WTC11 (cell line): ENCODE measurements around the gene COA1. TPM values are rescaled to one million over a fixed set of nuclear protein-coding genes. Genes with fewer than 3 reads are reported as not detected.

Source experiments
- ATAC-seq: fragments of 200-7000 bp; cut with Tn5 transposase; 2 replicates; pipeline ENCODE4 v1.10.0; 2021; ENCODE audit warnings: mild to moderate bottlenecking, moderate library complexity
- CTCF ChIA-PET: fragments of 300-600 bp; sonication (Branson Sonifier 250); formaldehyde crosslinking; loops from one replicate; lab custom pipeline; 2021; ENCODE audit warnings: antibody characterized with exemption; lab: Charles Lee
- POLR2A ChIA-PET: fragments of 350-600 bp; sonication (Branson Sonifier 250); formaldehyde crosslinking; loops from one replicate; lab custom pipeline; 2021; ENCODE audit warnings: antibody characterized with exemption; lab: Charles Lee
- DNase-seq: peaks from one replicate; pipeline ENCODE4 v3.0.0; 2021; ENCODE audit warnings: low spot score
- H3K27ac Mint-ChIP-seq: 2 replicates; pipeline ENCODE4 v1.8.0; 2021; ENCODE audit warnings: mixed read lengths
- H3K27me3 Mint-ChIP-seq: 2 replicates; pipeline ENCODE4 v1.8.0; 2021; ENCODE audit warnings: low read depth, mild to moderate bottlenecking, moderate library complexity, mixed read lengths
- H3K36me3 Mint-ChIP-seq: 2 replicates; pipeline ENCODE4 v1.8.0; 2021; ENCODE audit warnings: mixed read lengths
- H3K4me1 Mint-ChIP-seq: 2 replicates; pipeline ENCODE4 v1.8.0; 2022; ENCODE audit warnings: mixed read lengths
- H3K4me3 Mint-ChIP-seq: 2 replicates; pipeline ENCODE4 v1.8.0; 2021; ENCODE audit warnings: mild to moderate bottlenecking, moderate library complexity, mixed read lengths
- H3K9me3 Mint-ChIP-seq: 2 replicates; pipeline ENCODE4 v1.8.0; 2021; ENCODE audit warnings: mixed read lengths
- ATF1 ChIP-seq: sonication (generic); formaldehyde crosslinking; IDR thresholded peaks from 2 replicates; pipeline ENCODE4 v1.8.1; 2023; ENCODE audit warnings: mild to moderate bottlenecking, moderate library complexity, missing genetic modification reagents
- CREB1 ChIP-seq: sonication (generic); formaldehyde crosslinking; IDR thresholded peaks from 2 replicates; pipeline ENCODE4 v1.8.0; 2023; ENCODE audit warnings: mild to moderate bottlenecking, missing genetic modification reagents
- FOXK1 ChIP-seq: sonication (generic); formaldehyde crosslinking; IDR thresholded peaks from 2 replicates; pipeline ENCODE4 v1.8.0; 2022; ENCODE audit warnings: mild to moderate bottlenecking, moderate library complexity, missing genetic modification reagents
- FOXP1 ChIP-seq: sonication (generic); formaldehyde crosslinking; IDR thresholded peaks from 2 replicates; pipeline ENCODE4 v1.8.0; 2022; ENCODE audit warnings: missing genetic modification reagents, mild to moderate bottlenecking, moderate library complexity, borderline replicate concordance
- GRHL2 ChIP-seq: fragments of 250-450 bp; sonication (Bioruptor Pico); IDR thresholded peaks from 2 replicates; pipeline ENCODE4 v1.8.0; 2022; ENCODE audit warnings: mild to moderate bottlenecking, moderate library complexity; ENCODE audit not compliant: insufficient replicate concordance, severe bottlenecking
- IRF2 ChIP-seq: sonication (generic); formaldehyde crosslinking; IDR thresholded peaks from 2 replicates; pipeline ENCODE4 v1.8.0; 2022; ENCODE audit warnings: low read depth, missing genetic modification reagents, borderline replicate concordance
- JUN ChIP-seq: sonication (generic); formaldehyde crosslinking; IDR thresholded peaks from 2 replicates; pipeline ENCODE4 v1.8.0; 2023; ENCODE audit warnings: mild to moderate bottlenecking, missing genetic modification reagents
- KAT7 ChIP-seq: sonication (generic); formaldehyde crosslinking; IDR thresholded peaks from 2 replicates; pipeline ENCODE4 v1.8.1; 2023; ENCODE audit warnings: missing genetic modification reagents, mild to moderate bottlenecking, borderline replicate concordance
- MXD4 ChIP-seq: fragments of 250-450 bp; sonication (Bioruptor Pico); IDR thresholded peaks from 2 replicates; pipeline ENCODE4 v1.8.0; 2021; ENCODE audit warnings: mild to moderate bottlenecking, moderate library complexity, borderline replicate concordance
- NFE2L1 ChIP-seq: sonication (generic); formaldehyde crosslinking; IDR thresholded peaks from 2 replicates; pipeline ENCODE4 v1.8.1; 2023; ENCODE audit warnings: missing genetic modification reagents
- OVOL2 ChIP-seq: fragments of 250-450 bp; sonication (Bioruptor Pico); IDR thresholded peaks from 2 replicates; pipeline ENCODE4 v1.9.0; 2021; ENCODE audit warnings: mild to moderate bottlenecking, borderline replicate concordance
- RORB ChIP-seq: fragments of 250-450 bp; sonication (Bioruptor Pico); IDR thresholded peaks from 2 replicates; pipeline ENCODE4 v1.9.0; 2021; ENCODE audit warnings: mild to moderate bottlenecking
- SMAD3 ChIP-seq: sonication (generic); formaldehyde crosslinking; IDR thresholded peaks from 2 replicates; pipeline ENCODE4 v1.8.0; 2022; ENCODE audit warnings: missing genetic modification reagents, mild to moderate bottlenecking, borderline replicate concordance
- SMAD4 ChIP-seq: sonication (generic); formaldehyde crosslinking; IDR thresholded peaks from 2 replicates; pipeline ENCODE4 v1.8.0; 2022; ENCODE audit warnings: mild to moderate bottlenecking, missing genetic modification reagents
- SOX15 ChIP-seq: fragments of 250-450 bp; sonication (Bioruptor Pico); IDR thresholded peaks from 2 replicates; pipeline ENCODE4 v1.9.0; 2021; ENCODE audit warnings: mild to moderate bottlenecking
- SP1 ChIP-seq: sonication (generic); formaldehyde crosslinking; conservative IDR thresholded peaks from 2 replicates; pipeline ENCODE4 v1.8.1; 2022; ENCODE audit warnings: missing genetic modification reagents
- TCF7 ChIP-seq: sonication (generic); formaldehyde crosslinking; IDR thresholded peaks from 2 replicates; pipeline ENCODE4 v1.8.0; 2022; ENCODE audit warnings: mild to moderate bottlenecking, low read depth, missing genetic modification reagents, moderate library complexity
- ZBTB21 ChIP-seq: sonication (generic); formaldehyde crosslinking; IDR thresholded peaks from 2 replicates; pipeline ENCODE4 v1.8.1; 2023; ENCODE audit warnings: mild to moderate bottlenecking, missing genetic modification reagents, borderline replicate concordance
- ZNF138 ChIP-seq: sonication (generic); formaldehyde crosslinking; conservative IDR thresholded peaks from 2 replicates; pipeline ENCODE4 v1.8.1; 2022; ENCODE audit warnings: mild to moderate bottlenecking, moderate library complexity, missing genetic modification reagents
- ZNF317 ChIP-seq: sonication (generic); formaldehyde crosslinking; IDR thresholded peaks from 2 replicates; pipeline ENCODE4 v1.8.1; 2023; ENCODE audit warnings: low read depth, mild to moderate bottlenecking, moderate library complexity, missing genetic modification reagents, borderline replicate concordance
- ZNF423 ChIP-seq: fragments of 250-450 bp; sonication (Bioruptor Pico); IDR thresholded peaks from 2 replicates; pipeline ENCODE4 v2.1.2; 2022; ENCODE audit warnings: mild to moderate bottlenecking, moderate library complexity
- ZNF671 ChIP-seq: fragments of 250-450 bp; sonication (Bioruptor Pico); IDR thresholded peaks from 2 replicates; pipeline ENCODE4 v1.8.0; 2021; ENCODE audit warnings: mild to moderate bottlenecking
- total RNA-seq: library from RNA; stranded (reverse); gene quantifications from 3 replicates; pipeline ENCODE4 v1.2.3, GENCODE V29; 2021
- TF ChIP-seq, protein P1 (sequence below): sonication (generic); formaldehyde crosslinking; IDR thresholded peaks from 2 replicates; pipeline ENCODE4 v1.8.1; 2023; ENCODE audit warnings: mild to moderate bottlenecking, missing genetic modification reagents, borderline replicate concordance
- TF ChIP-seq, protein P2 (sequence below): sonication (generic); formaldehyde crosslinking; IDR thresholded peaks from 2 replicates; pipeline ENCODE4 v1.8.0; 2022; ENCODE audit warnings: mild to moderate bottlenecking, missing genetic modification reagents
- TF ChIP-seq, protein P3 (sequence below): sonication (generic); formaldehyde crosslinking; IDR thresholded peaks from 2 replicates; pipeline ENCODE4 v1.8.1; 2022; ENCODE audit warnings: low read depth, mild to moderate bottlenecking, moderate library complexity, missing genetic modification reagents, borderline replicate concordance
- TF ChIP-seq, protein P4 (sequence below): fragments of 250-450 bp; sonication (Bioruptor Pico); conservative IDR thresholded peaks from 2 replicates; pipeline ENCODE4 v1.9.0; 2021; ENCODE audit warnings: mild to moderate bottlenecking

COA1 gene
- total RNA-seq, 1 experiment from 2014 or later, result 132 TPM

DNA sequence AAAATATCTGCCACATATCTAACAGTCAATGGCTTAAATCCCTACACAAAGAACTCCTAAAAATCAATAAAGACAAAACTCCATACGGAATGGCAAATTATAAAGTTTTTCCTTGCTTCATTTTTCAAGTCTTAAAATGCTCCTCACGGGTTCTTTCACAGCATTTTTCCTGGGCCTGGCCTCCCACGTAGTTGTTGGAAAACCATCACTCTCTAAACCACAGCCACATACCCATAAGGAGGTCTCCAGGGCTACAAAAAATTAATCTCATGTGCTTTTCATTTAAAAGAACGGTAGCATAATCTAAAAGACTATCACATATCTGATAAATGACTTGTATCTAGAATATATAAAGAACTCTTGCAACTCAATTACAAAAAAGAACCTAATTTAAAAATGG lies 2.9 kb downstream of the COA1 start (continued):
- TF ChIP-seq, protein P1, sequence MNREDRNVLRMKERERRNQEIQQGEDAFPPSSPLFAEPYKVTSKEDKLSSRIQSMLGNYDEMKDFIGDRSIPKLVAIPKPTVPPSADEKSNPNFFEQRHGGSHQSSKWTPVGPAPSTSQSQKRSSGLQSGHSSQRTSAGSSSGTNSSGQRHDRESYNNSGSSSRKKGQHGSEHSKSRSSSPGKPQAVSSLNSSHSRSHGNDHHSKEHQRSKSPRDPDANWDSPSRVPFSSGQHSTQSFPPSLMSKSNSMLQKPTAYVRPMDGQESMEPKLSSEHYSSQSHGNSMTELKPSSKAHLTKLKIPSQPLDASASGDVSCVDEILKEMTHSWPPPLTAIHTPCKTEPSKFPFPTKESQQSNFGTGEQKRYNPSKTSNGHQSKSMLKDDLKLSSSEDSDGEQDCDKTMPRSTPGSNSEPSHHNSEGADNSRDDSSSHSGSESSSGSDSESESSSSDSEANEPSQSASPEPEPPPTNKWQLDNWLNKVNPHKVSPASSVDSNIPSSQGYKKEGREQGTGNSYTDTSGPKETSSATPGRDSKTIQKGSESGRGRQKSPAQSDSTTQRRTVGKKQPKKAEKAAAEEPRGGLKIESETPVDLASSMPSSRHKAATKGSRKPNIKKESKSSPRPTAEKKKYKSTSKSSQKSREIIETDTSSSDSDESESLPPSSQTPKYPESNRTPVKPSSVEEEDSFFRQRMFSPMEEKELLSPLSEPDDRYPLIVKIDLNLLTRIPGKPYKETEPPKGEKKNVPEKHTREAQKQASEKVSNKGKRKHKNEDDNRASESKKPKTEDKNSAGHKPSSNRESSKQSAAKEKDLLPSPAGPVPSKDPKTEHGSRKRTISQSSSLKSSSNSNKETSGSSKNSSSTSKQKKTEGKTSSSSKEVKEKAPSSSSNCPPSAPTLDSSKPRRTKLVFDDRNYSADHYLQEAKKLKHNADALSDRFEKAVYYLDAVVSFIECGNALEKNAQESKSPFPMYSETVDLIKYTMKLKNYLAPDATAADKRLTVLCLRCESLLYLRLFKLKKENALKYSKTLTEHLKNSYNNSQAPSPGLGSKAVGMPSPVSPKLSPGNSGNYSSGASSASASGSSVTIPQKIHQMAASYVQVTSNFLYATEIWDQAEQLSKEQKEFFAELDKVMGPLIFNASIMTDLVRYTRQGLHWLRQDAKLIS (CRISPR knock-in tag), result no peak
- no peak for TF ChIP-seq ZNF317 (CRISPR knock-in tag)

DNA sequence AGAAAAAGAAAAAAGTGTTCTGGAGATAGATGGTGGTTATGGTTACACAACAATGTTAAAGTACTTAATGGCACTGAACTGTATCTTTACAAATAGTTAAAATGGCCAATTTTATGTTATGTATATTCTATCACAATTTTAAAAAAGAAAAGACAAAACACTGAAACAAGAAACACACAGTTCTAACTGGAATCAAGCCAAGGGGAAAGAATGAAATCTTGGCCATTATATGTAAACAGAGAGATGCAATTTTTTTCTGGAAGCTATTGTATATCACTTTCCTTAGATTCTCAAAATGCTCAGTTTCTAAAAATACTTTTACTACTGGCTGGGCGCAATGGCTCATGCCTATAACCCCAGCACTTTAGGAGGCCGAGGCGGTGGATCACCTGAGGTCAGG lies 4.1 kb downstream of the COA1 start:
- POLR2A ChIA-PET, result no interaction called here

DNA sequence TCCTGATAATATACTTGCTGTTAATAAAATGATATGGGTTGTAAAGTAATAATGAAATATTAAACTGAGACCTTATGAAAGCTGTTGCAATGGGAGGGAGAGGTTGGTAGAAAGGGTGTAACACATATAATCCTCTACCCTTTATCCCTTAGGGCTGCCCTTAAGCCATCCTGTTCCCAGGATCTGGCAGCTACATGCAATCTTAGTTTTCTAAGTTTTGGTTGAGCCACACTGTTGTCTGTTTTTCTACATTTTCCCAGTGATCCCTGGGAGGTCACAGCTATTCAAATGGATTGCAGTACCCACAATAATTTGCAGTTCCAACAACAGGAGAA lies 6.3 kb downstream of the COA1 start:
- ChIA-PET POLR2A (no interaction called here), CTCF (interaction anchor here (1.3 to 4.8 kb wide), 3 partner anchors 17 to 141 kb away, joined by 3 to 63 read pairs (median 4); partner anchors contain the start of genes BLVRA and STK17A)
- DNase-seq (no peak), ATAC-seq (no peak)
- Mint-ChIP-seq H3K4me3 (no peak overlapping the region), H3K4me1 (peaks cover 19% of the 10 kb centered on the region), H3K36me3 (peaks cover 20% of the 10 kb centered on the region), H3K27ac (no peak overlapping the region; the same call in 1 of the 2 replicates), H3K9me3 (peaks cover 8% of the 10 kb centered on the region), H3K27me3 (no peaks in the 10 kb centered on the region)
- TF ChIP-seq CREB1 (no peak), KAT7 (no peak), SMAD4 (CRISPR knock-in tag) (no peak), NFE2L1 (no peak), ATF1 (CRISPR knock-in tag) (no peak)
- TF ChIP-seq, protein P2, sequence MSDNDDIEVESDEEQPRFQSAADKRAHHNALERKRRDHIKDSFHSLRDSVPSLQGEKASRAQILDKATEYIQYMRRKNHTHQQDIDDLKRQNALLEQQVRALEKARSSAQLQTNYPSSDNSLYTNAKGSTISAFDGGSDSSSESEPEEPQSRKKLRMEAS (CRISPR knock-in tag), result no peak

More for the DNA sequence above, 4.1 kb downstream of the COA1 start:
- Mint-ChIP-seq H3K27ac (no peak overlapping the region; the same call in 1 of the 2 replicates), H3K9me3 (no peaks in the 10 kb centered on the region), H3K36me3 (peaks cover 10% of the 10 kb centered on the region), H3K27me3 (no peaks in the 10 kb centered on the region), H3K4me1 (peaks cover 24% of the 10 kb centered on the region), H3K4me3 (no peak overlapping the region)
- CTCF ChIA-PET, result no interaction called here
- ATAC-seq, result no peak
- no peak for TF ChIP-seq SMAD3 (CRISPR knock-in tag)
- TF ChIP-seq, protein P3, sequence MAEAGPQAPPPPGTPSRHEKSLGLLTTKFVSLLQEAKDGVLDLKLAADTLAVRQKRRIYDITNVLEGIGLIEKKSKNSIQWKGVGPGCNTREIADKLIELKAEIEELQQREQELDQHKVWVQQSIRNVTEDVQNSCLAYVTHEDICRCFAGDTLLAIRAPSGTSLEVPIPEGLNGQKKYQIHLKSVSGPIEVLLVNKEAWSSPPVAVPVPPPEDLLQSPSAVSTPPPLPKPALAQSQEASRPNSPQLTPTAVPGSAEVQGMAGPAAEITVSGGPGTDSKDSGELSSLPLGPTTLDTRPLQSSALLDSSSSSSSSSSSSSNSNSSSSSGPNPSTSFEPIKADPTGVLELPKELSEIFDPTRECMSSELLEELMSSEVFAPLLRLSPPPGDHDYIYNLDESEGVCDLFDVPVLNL, result no peak
- TF ChIP-seq MXD4 (CRISPR knock-in tag), result no peak
- TF ChIP-seq ZNF423, result no peak
- no peak for TF ChIP-seq IRF2 (CRISPR knock-in tag)
- TF ChIP-seq RORB (CRISPR knock-in tag), result no peak
- TF ChIP-seq JUN (CRISPR knock-in tag), result no peak
- no peak for TF ChIP-seq FOXP1
- no peak for TF ChIP-seq OVOL2 (CRISPR knock-in tag)
- TF ChIP-seq, protein P4, sequence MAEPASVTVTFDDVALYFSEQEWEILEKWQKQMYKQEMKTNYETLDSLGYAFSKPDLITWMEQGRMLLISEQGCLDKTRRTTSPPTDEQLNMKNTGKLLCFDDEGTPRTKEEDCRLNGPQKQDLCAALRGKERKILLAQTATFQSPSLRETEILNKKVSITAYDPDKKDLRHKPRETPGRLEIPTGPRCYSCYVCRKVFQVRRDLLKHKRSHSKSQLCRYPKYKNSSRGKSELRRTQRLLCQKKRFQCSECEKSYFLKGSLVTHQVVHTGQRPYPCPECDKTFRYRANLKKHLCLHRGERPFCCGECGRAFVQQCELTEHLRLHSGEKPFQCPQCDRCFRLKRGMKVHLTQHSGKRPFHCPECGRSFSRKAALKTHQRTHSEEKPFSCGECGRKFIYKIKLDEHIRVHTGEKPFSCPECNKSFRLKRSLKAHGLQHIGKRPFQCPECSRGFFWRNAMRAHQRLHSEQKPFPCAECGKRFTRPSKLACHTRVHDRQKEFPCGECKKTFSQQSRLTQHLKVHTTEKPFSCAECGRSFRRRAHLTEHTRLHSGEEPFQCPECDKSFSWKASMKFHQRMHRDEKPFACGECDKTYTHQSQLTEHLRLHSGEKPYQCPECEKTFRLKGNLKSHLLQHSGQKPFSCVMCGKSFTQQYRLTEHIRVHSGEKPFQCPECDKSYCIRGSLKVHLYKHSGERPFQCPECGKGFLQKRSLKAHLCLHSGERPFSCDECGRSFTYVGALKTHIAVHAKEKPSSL (CRISPR knock-in tag), result no peak
- no peak for TF ChIP-seq ZNF317 (CRISPR knock-in tag)
- no peak for TF ChIP-seq ZNF138
- TF ChIP-seq SP1 (CRISPR knock-in tag), result no peak
- TF ChIP-seq GRHL2 (CRISPR knock-in tag), result no peak
- no peak for TF ChIP-seq FOXK1
- no peak for TF ChIP-seq ZNF671 (CRISPR knock-in tag)
- TF ChIP-seq SOX15 (CRISPR knock-in tag), result no peak
- TF ChIP-seq TCF7, result no peak
- TF ChIP-seq ZBTB21 (CRISPR knock-in tag), result no peak
- no peak for DNase-seq
